ENCODE data around the gene BEND5. TPM values are rescaled to one million over a fixed set of nuclear protein-coding genes. Genes with fewer than 3 reads are reported as not detected.

BEND5 gene
- total RNA-seq, 1 donor from 2014 or later, result 8.6 TPM

DNA sequence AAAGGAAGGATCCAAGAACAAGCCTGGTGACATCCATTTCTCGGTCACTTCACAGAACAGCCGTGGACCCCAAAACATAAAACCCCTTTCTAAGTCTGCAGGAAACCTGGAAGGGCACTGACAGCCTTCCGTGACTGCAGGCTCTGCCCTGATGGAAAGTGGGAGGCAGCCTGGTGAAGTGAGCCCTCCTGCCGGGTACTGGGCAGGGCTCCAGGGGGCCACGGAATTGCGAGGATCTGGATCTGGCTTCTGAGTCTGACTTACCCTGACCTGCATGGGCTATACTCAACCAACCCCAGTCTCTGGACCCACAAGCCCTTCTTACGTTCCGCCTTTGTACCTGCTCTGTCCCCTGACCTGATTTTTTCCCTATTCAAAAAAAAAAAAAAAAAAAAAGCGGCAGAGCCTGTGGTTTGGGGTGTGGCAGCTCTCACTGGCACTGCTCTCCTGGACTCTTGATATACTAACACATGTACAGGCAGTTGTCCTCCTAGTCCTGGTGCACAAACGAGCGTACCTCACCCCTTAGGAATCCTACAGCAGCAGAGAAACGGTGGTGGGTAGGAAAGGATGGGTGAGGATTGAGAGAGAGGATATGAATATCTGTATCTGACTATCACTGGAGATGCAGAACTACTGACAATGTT lies 82.9 kb downstream of the BEND5 start:
- Histone ChIP-seq H3K4me3 (no peak overlapping the region), H3K36me3 (no peaks in the 10 kb centered on the region), H3K9me3 (no peaks in the 10 kb centered on the region), H3K4me1 (no peaks in the 10 kb centered on the region), H3K27me3 (no peaks in the 10 kb centered on the region), H3K27ac (no peak overlapping the region)
- TF ChIP-seq, protein P1, sequence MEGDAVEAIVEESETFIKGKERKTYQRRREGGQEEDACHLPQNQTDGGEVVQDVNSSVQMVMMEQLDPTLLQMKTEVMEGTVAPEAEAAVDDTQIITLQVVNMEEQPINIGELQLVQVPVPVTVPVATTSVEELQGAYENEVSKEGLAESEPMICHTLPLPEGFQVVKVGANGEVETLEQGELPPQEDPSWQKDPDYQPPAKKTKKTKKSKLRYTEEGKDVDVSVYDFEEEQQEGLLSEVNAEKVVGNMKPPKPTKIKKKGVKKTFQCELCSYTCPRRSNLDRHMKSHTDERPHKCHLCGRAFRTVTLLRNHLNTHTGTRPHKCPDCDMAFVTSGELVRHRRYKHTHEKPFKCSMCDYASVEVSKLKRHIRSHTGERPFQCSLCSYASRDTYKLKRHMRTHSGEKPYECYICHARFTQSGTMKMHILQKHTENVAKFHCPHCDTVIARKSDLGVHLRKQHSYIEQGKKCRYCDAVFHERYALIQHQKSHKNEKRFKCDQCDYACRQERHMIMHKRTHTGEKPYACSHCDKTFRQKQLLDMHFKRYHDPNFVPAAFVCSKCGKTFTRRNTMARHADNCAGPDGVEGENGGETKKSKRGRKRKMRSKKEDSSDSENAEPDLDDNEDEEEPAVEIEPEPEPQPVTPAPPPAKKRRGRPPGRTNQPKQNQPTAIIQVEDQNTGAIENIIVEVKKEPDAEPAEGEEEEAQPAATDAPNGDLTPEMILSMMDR (IDR thresholded peaks at IDR 0.05), result no peak
- TF ChIP-seq POLR2AphosphoS5 (IDR thresholded peaks at IDR 0.05; ENCODE audit: insufficient read depth in 1 of 2, low read depth in 1 of 2), result no peak
- no peak for TF ChIP-seq POLR2A (IDR thresholded peaks at IDR 0.05)
- DNase-seq (ENCODE audit: extremely low spot score in 2 of 2), result no peak
- intact Hi-C loops (cut with DNase I), result loop anchor here (1.0 kb wide), 1 partner anchor 40 kb away; no protein-coding TSS in a partner anchor

DNA sequence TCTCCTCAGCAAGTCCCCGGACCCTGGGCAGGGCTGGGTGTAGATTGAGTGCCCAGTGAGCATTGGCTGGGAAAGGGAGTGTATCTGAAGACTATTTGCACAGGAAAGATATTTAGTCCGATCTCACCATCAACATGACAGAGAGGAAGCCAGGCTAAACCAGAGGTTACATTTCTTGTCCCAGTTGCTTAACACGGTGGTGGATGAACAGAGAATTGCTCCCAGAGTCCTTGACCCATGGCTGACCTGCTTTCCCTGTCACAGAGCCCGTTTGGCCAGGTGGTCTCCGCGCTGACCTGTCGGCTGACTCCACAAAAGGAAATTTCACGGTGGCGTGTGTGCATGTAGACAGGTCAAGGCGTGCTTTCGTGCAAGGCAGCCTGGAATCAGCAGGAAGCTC lies 83.5 kb downstream of the BEND5 start:
- no peaks in the 10 kb centered on the region for H3K9me3 ChIP-seq
- H3K4me1 ChIP-seq, result no peaks in the 10 kb centered on the region
- H3K27ac ChIP-seq, result no peak overlapping the region
- H3K36me3 ChIP-seq, result no peaks in the 10 kb centered on the region
- H3K27me3 ChIP-seq, result no peaks in the 10 kb centered on the region
- intact Hi-C loops (cut with DNase I), result no loop called here
- TF ChIP-seq POLR2A (IDR thresholded peaks at IDR 0.05) (no peak), POLR2AphosphoS5 (IDR thresholded peaks at IDR 0.05; ENCODE audit: insufficient read depth in 1 of 2, low read depth in 1 of 2) (no peak)
- DNase-seq (ENCODE audit: extremely low spot score in 2 of 2), result no peak
- H3K4me3 ChIP-seq, result no peak overlapping the region

DNA sequence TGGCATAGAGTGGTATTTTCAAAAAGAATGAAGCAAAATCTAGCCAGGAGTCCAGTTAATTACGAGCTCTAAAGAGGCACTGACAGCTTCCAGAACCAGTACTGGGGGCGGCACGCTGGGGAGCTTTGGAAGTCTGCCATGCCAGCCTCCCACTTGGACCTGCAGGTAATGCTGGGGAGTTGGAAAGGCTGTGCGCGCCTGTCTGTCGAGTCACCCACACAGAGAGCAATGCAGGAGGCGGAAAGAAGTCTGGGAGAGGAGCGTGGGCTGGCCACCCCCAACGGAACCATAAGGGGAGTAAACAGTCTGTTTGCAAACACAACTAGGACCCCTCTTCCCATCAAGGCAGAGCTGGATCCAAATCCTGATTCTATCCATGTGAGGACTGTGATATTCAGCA lies 84.5 kb downstream of the BEND5 start:
- H3K27me3 ChIP-seq, result no peaks in the 10 kb centered on the region
- no peak overlapping the region for H3K4me3 ChIP-seq
- H3K4me1 ChIP-seq, result no peaks in the 10 kb centered on the region
- intact Hi-C loops (cut with DNase I), result no loop called here
- no peak overlapping the region for H3K27ac ChIP-seq
- TF ChIP-seq POLR2AphosphoS5 (IDR thresholded peaks at IDR 0.05; ENCODE audit: insufficient read depth in 1 of 2, low read depth in 1 of 2), result no peak
- TF ChIP-seq POLR2A (IDR thresholded peaks at IDR 0.05), result no peak
- TF ChIP-seq, protein P1 (IDR thresholded peaks at IDR 0.05), result no peak
- no peaks in the 10 kb centered on the region for H3K36me3 ChIP-seq
- H3K9me3 ChIP-seq, result no peaks in the 10 kb centered on the region
- DNase-seq (ENCODE audit: extremely low spot score in 2 of 2), result no peak

DNA sequence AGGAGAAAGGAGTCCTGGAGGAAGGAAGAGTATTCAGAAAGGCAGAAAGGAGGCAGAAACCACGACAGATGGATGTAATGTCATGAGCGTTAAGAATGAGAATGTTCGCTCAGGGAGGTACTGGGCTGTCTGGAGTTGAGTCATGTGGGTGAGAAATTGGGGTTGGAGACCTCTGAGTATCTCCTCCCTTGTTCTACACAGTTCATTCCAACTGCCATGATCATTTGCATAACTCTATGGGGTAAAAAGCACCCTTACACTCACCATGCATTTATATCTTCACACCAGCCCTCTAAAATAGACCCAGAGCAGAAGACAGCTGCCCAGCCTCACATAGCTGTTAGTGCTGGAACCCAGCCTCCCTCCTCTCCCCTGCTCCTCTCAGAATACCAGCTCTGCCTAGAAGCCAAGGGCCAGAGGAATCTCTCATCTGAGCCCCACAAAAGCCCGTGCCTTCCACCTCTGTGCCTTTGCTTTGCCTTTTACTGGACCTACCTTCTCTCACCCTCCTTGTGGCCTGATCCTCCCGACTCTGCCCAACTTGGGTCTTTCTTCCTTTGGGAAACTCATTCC lies 85.2 kb downstream of the BEND5 start:
- Histone ChIP-seq H3K27ac (no peak overlapping the region), H3K4me1 (no peaks in the 10 kb centered on the region), H3K4me3 (no peak overlapping the region), H3K27me3 (no peaks in the 10 kb centered on the region), H3K9me3 (no peaks in the 10 kb centered on the region), H3K36me3 (no peaks in the 10 kb centered on the region)
- TF ChIP-seq POLR2AphosphoS5 (IDR thresholded peaks at IDR 0.05; ENCODE audit: insufficient read depth in 1 of 2, low read depth in 1 of 2), result no peak
- no peak for TF ChIP-seq POLR2A (IDR thresholded peaks at IDR 0.05)
- TF ChIP-seq, protein P1 (IDR thresholded peaks at IDR 0.05), result no peak
- DNase-seq (ENCODE audit: extremely low spot score in 2 of 2), result no peak
- intact Hi-C loops (cut with DNase I), result no loop called here

DNA sequence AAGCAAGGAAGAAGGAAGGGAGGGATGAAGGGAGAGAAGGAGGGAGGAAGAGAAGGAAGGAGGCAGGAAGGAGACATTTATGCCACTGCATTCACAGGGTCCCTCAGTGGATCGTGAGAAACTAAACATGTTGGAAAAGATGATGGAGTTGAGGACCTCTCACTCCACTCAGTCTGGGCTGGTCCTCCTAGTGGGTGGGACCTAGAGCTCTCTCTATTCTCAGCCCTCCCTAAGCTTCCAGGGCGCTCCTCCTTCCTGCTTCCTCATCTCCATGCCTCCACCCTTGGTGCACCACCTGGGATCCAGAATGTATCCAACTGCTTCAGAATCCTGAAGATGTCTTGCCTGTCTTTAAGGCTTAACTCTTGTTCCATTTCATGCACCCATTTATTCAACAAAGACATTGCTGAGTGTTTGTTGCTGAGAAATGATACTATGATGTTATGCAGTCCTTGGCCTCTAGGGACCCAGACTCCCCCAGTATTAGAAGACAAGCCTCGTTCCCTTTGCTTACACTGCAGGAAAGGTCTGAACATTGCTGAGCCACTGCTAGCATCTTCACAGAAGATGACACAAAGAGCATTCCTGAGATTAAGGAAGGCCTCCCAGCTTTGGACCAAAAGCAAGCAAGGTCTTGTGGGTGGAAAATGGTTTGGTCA lies 88.5 kb downstream of the BEND5 start:
- Histone ChIP-seq H3K4me3 (no peak overlapping the region), H3K9me3 (no peaks in the 10 kb centered on the region), H3K36me3 (no peaks in the 10 kb centered on the region), H3K27ac (no peak overlapping the region), H3K27me3 (no peaks in the 10 kb centered on the region), H3K4me1 (no peaks in the 10 kb centered on the region)
- intact Hi-C loops (cut with DNase I), result no loop called here
- no peak for DNase-seq (ENCODE audit: extremely low spot score in 2 of 2)
- TF ChIP-seq, protein P1 (IDR thresholded peaks at IDR 0.05), result no peak
- TF ChIP-seq POLR2A (IDR thresholded peaks at IDR 0.05), result no peak
- TF ChIP-seq POLR2AphosphoS5 (IDR thresholded peaks at IDR 0.05; ENCODE audit: insufficient read depth in 1 of 2, low read depth in 1 of 2), result no peak
